Measurements from ENCODE around the gene AGRN. TPM values are rescaled to one million over a fixed set of nuclear protein-coding genes. Genes with fewer than 3 reads are reported as not detected.
A peak's percentile ranks its signal among the peaks of the same experiment; 100 is the strongest.

Gene AGRN
- total RNA-seq, 1 donor from 2014 or later, result 13.0 TPM

DNA sequence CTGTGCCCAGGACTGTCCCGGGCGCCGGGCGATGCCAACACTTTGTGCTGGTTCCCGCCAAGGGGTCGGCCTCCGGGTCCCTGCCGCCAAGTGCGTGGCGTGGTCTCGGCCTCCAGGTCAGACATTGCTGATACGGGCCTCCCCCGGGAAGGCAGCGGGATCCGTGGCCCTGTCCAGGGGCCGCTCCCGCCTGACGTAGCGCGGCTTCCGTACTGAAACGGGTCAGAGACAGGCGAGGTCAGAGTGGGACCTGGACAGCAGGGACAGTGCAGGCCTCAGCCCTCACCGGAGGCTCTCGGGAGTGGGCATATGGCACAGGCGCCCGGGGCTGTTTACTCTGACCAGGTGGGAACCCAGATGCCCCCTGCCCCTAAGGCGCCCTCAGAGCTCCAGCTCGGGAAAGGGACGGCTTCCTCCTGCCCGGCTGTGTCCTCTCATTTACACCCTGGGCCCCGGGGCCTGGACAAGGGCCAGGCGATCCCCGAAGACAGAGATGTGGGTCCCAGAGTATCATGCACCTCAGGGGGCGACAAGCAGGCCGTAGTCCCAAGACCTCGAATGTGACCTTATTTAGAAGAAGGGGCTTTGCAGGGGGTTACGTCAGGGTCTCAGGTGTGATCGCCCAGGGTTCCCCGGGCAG lies 63.0 kb downstream of the AGRN start:
- peak; percentile 13 for DNase-seq
- Histone ChIP-seq H3K36me3 (no peaks in the 10 kb centered on the region), H3K4me1 (peaks cover 12% of the 10 kb centered on the region), H3K9me3 (replicated peaks) (no peaks in the 10 kb centered on the region), H3K27me3 (ENCODE audit: low read depth) (peaks cover 9% of the 10 kb centered on the region), H3K27ac (replicated peaks) (no peak overlapping the region), H3K4me3 (no peak overlapping the region)
- intact Hi-C loops (cut with micrococcal nuclease), result no loop called here
- TF ChIP-seq CTCF (IDR thresholded peaks at IDR 0.05; ENCODE audit: borderline replicate concordance), result no peak

- Histone ChIP-seq H3K27ac (replicated peaks) (no peak overlapping the region), H3K4me3 (no peak overlapping the region), H3K27me3 (ENCODE audit: low read depth) (peaks cover 9% of the 10 kb centered on the region), H3K9me3 (replicated peaks) (no peaks in the 10 kb centered on the region), H3K36me3 (no peaks in the 10 kb centered on the region), H3K4me1 (peaks cover 12% of the 10 kb centered on the region)
- DNase-seq, result peak; percentile 12
- intact Hi-C loops (cut with micrococcal nuclease), result no loop called here
- TF ChIP-seq CTCF (IDR thresholded peaks at IDR 0.05; ENCODE audit: borderline replicate concordance), result no peak
Observed at GRCh38 chr1:1083416-1084371, 63.8 kb downstream of the AGRN start.

DNA sequence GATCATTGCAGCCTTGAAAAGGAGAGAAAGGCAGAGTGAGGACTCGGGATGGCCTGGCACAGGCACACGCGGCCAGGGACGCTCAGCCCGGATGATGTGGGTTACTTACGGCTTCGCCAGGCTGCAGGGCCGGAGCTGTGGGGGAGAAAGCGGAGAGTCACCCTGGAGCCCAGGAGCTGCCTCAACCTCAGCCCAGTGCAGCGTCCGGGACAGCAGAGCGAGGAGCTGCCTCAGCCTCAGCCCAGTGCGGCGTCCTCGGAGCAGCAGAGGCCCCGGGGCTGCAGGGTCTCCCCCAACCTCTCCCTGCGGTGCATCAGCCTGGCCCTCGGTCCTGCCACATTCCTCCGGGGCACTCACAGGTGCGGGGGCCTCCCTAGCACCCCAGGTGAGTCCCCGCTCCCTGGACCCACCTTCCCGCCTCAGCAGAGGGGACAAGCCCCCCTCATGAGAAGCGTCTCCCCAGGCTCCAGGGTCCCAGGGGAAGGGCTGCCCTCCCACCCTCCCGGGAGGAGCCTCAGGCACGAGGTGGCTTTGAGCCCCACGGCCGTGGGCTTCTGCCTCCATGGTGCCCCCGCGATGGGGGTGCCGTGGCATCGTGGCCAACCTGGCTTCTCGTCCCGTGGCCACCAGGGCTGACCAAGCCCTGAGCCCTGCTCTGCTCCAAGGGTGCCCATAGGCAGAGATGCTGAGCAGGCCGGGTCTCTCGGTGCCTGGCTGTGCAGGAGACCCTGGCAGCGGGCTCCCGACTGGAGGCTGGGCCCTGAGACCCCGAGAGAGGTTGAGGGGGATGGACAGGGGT lies 64.7 kb downstream of the AGRN start:
- Histone ChIP-seq H3K27ac (replicated peaks) (no peak overlapping the region), H3K27me3 (ENCODE audit: low read depth) (peaks cover 6% of the 10 kb centered on the region), H3K9me3 (replicated peaks) (no peaks in the 10 kb centered on the region), H3K4me1 (peaks cover 9% of the 10 kb centered on the region), H3K36me3 (no peaks in the 10 kb centered on the region), H3K4me3 (no peak overlapping the region)
- intact Hi-C loops (cut with micrococcal nuclease), result no loop called here
- DNase-seq, result peak; percentile 9
- TF ChIP-seq CTCF (IDR thresholded peaks at IDR 0.05; ENCODE audit: borderline replicate concordance), result no peak

GRCh38 chr1:1085171-1085841 lies 65.4 kb downstream of the AGRN start:
- no peak for TF ChIP-seq CTCF (IDR thresholded peaks at IDR 0.05; ENCODE audit: borderline replicate concordance)
- intact Hi-C loops (cut with micrococcal nuclease), result no loop called here
- H3K36me3 ChIP-seq, result no peaks in the 10 kb centered on the region
- H3K4me3 ChIP-seq, result no peak overlapping the region
- no peak for DNase-seq
- peaks cover 1% of the 10 kb centered on the region for H3K4me1 ChIP-seq
- no peak overlapping the region for H3K27ac ChIP-seq (replicated peaks)
- H3K27me3 ChIP-seq (ENCODE audit: low read depth), result no peaks in the 10 kb centered on the region
- no peaks in the 10 kb centered on the region for H3K9me3 ChIP-seq (replicated peaks)
